GM18909 (cell line): ENCODE results near the gene LSM12.

Experiments used
- ATAC-seq: cut with Tn5 transposase; IDR thresholded peaks from one replicate; pipeline ENCODE4 v1.9.1; 2021; ENCODE audit warnings: mild to moderate bottlenecking; ENCODE audit not compliant: unreplicated experiment, poor library complexity

The LSM12 gene

GRCh38 chr17:44097110-44097958 lies 30.9 kb upstream of the LSM12 start:
- ATAC-seq = no peak

- no peak for ATAC-seq
Measured at GRCh38 chr17:44095647-44096496, 29.4 kb upstream of the LSM12 start.

- ATAC-seq = no peak
Measured at GRCh38 chr17:44095388-44095646, 28.8 kb upstream of the LSM12 start.

GRCh38 chr17:44094701-44095387 lies 28.4 kb upstream of the LSM12 start:
- no peak for ATAC-seq

GRCh38 chr17:44093231-44093900 lies 26.9 kb upstream of the LSM12 start:
- ATAC-seq = no peak

GRCh38 chr17:44092051-44092450 lies 25.6 kb upstream of the LSM12 start:
- ATAC-seq = no peak

DNA sequence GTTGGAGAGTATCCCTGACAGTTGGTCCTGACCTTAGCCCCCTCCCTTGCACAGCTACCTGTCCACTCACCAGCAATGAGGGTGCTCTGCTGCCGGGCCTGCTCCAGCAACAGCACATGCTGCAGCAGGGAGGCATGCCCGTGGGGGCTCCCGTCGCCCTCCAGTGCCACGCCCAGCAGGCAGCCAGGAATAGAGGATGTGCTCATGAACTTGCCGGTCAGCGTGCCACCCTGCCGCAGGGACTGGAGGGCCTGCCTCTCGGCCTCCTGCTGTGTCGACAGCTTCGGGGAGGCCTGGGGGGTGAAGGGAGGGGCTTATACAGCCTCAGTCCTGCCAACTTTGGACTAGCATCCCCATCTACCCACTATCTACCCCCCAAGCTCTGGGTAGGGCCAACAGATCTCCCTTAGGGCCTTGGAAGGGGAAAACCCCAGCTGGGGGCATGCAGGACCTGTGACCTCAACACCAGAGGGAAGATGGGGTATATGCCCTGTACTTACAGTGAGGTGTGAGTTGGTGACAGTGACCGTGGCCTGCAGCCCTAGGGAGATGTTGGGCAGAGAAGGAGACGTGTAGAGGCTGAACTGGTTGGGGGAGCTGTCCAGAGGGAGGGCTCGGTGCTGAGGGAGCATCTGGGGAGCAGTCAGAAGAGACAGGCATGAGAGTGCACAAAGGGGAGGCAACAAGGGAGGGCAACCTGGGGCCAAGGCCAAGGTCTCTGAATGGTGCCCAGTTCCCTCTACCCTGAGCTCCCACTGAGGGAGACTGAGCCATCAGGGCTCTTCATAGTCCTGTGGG lies 24.9 kb upstream of the LSM12 start:
- ATAC-seq = no peak

GRCh38 chr17:44088254-44088653 lies 21.8 kb upstream of the LSM12 start:
- ATAC-seq = no peak

- ATAC-seq = no peak
Measured at GRCh38 chr17:44087319-44087718, 20.8 kb upstream of the LSM12 start.

GRCh38 chr17:44086364-44087311 lies 20.2 kb upstream of the LSM12 start:
- ATAC-seq = no peak

GRCh38 chr17:44085908-44086307 lies 19.4 kb upstream of the LSM12 start:
- ATAC-seq = no peak

DNA sequence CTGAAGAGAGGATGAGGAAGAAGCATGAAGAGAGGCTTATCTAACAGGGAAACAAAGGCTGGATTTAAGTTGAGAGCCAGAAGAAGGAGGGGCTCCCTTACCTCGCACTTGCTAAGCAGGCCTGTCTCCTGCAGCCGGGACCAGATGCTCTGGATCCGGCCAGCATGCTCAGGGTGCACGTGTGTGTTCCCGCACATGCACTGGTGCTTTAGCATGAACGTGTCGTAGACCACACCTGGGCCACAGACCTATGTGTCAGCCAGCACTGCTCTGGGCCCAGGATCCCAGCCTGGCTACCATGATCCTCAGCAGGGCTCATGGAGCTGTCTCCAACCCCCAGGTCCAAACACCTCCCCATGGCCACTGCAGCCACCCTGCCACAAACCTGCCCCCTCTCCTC lies 18.4 kb upstream of the LSM12 start:
- no peak for ATAC-seq

DNA sequence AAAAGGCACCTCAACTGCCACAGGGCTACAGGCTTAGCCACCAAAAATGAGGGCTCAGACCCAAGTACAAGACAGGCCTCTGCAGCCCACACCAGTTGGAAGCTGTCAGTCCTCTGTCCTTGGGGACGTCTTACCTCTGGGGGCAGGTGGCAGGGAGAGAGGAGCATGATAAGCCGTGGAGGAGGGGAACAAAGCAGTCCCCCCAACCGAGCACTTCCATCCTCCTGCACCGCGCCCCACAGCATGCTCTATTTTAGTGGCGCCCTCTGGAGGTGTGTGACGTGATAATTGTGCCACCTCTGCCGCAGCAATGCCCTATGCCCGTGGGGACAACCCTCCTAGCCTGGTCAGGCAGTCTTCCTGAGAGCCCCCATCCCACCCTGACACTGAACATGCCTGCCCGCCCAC lies 17.7 kb upstream of the LSM12 start:
- no peak for ATAC-seq

- ATAC-seq = no peak
Measured at GRCh38 chr17:44083250-44083849, 16.9 kb upstream of the LSM12 start.

GRCh38 chr17:44082256-44082927 lies 15.9 kb upstream of the LSM12 start:
- ATAC-seq = no peak

GRCh38 chr17:44081681-44082080 lies 15.2 kb upstream of the LSM12 start:
- no peak for ATAC-seq

- ATAC-seq = no peak
Measured at GRCh38 chr17:44079877-44080821, 13.7 kb upstream of the LSM12 start.
